ENCODE data around the gene ARAP2. TPM values are rescaled to one million over a fixed set of nuclear protein-coding genes. Genes with fewer than 3 reads are reported as not detected.

The ARAP2 gene
- total and polyA plus RNA-seq, 2 donors (not counting 3 experiments of a cell fraction or from before 2014, with no cell fraction given): not detected

- H2AFZ ChIP-seq (ENCODE audit: low read depth, low read length): no peak overlapping the region
- no peaks in the 10 kb centered on the region for H3K9me1 ChIP-seq (replicated peaks; ENCODE audit: control insufficient read depth, extremely low read depth, insufficient read depth, low read length)
- no peaks in the 10 kb centered on the region for H3K9me3 ChIP-seq (replicated peaks; ENCODE audit: control insufficient read depth, insufficient read depth, low read length)
- no peak overlapping the region for H3K4me2 ChIP-seq (ENCODE audit: insufficient read depth, low read length)
- POLR2A ChIA-PET: no interaction called here
- H4K20me1 ChIP-seq (replicated peaks; ENCODE audit: control insufficient read depth, extremely low read depth, insufficient read depth, low read length): no peaks in the 10 kb centered on the region
- no peaks in the 10 kb centered on the region for H3K27me3 ChIP-seq (ENCODE audit: control insufficient read depth in 2 of 2, insufficient read depth in 2 of 2, low read length in 2 of 2)
- DNase-seq (ENCODE audit: low read depth, low spot score) (no peak), FAIRE-seq (no peak)
- no peaks in the 10 kb centered on the region for H3K36me3 ChIP-seq (ENCODE audit: control insufficient read depth in 2 of 2, extremely low read depth in 1 of 2, insufficient read depth in 2 of 2, low read length in 2 of 2)
- no TSS peak for BruUV-seq (replicated peaks)
- H3K9ac ChIP-seq (replicated peaks; ENCODE audit: extremely low read depth, insufficient read depth, low read length): no peak overlapping the region
- TF ChIP-seq FOS (IDR thresholded peaks at IDR 0.05; ENCODE audit: borderline replicate concordance, insufficient read depth, low read length) (no peak), POLR2AphosphoS5 (IDR thresholded peaks at IDR 0.05; ENCODE audit: insufficient read depth, low read depth, low read length) (no peak), JUN (IDR thresholded peaks at IDR 0.05; ENCODE audit: borderline replicate concordance, insufficient read depth, insufficient read length, low read depth) (no peak), CTCF (IDR thresholded peaks at IDR 0.05; ENCODE audit: extremely low read depth in 1 of 2, insufficient read depth in 1 of 2, low read depth in 1 of 2, low read length in 2 of 2) (no peak), MAX (IDR thresholded peaks at IDR 0.05; ENCODE audit: insufficient read depth, insufficient read length) (no peak), GATA2 (IDR thresholded peaks at IDR 0.05; ENCODE audit: insufficient read depth, insufficient read length, low read depth, low read length) (no peak), MYC (IDR thresholded peaks at IDR 0.05; ENCODE audit: low read depth, low read length) (no peak), POLR2A (IDR thresholded peaks at IDR 0.05; ENCODE audit: low read depth, low read length) (no peak), EZH2 (IDR thresholded peaks at IDR 0.05; ENCODE audit: borderline replicate concordance, low read depth, low read length, severe bottlenecking) (no peak)
- no peak overlapping the region for H3K27ac ChIP-seq (ENCODE audit: insufficient read depth, low read depth, low read length)
- CTCF ChIA-PET: no interaction called here
- dilution Hi-C loops (cut with MboI; ENCODE audit: extremely low pct_ligation_motif_present, low sequenced_read_pairs) (no loop called here), intact Hi-C loops (cut with micrococcal nuclease) (no loop called here)
- no peak overlapping the region for H3K4me3 ChIP-seq (replicated peaks in 1 of 3; ENCODE audit: insufficient read depth in 1 of 3, low read depth in 1 of 3, low read length in 3 of 3)
- no peaks in the 10 kb centered on the region for H3K79me2 ChIP-seq (ENCODE audit: control insufficient read depth, insufficient read depth, low read length)
- H3K4me1 ChIP-seq (ENCODE audit: control insufficient read depth, extremely low read depth, insufficient read depth, low read length): no peaks in the 10 kb centered on the region
These were observed 152.3 kb downstream of the ARAP2 start for GRCh38 chr4:36091997-36092396.

Data from endothelial cell of umbilical vein (primary cell).